Ecto neural progenitor cell (in vitro differentiated cells): Measurements from ENCODE around the gene MVK.
A peak's percentile ranks its signal among the peaks of the same experiment; 100 is the strongest.

Experiments
- DNase-seq: peaks from one replicate; pipeline ENCODE4 v3.0.0-alpha.2; 2018; ENCODE audit warnings: low spot score

MVK gene

DNA sequence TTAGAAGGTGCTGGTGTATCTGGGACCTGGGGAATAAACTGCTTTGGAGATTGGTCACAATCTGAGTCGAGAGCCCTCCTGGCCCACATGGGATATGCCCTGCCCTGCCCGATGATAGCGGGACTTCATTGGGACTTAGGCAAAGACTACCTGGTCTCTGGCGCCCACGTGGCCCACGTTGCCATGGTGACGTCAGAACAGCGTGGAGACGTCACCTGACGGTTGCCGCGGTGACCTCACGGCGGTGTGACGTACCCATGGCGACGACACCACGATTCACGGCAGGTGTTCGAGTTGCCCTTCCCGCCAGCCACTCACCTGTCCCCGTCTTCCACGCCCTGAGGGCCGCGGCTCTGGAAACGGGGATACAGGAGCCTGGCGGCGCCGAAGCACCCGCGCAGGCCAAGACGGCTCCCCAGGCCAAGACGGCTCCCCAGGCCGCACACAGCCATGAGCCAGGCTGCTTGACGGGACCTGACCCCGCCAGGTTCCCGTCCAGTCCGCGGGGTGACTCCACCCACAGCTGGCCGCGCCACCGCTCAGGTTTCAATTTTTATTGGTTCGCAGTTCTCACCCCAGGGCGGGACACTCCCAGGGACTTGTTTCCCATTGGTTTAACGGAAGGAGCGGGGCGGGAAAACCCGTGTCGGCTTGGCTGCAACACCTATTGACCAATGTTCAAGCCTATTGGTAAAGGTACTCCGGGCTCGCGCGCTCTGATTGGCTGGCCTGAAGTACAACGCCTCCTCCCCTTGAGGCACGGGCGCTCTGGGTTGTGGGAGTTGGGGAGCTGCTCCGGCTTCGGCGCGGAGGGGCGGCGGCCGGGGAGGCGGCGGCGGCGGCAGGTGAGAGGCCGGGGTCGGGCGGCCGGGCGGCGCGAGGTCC is at the start of gene MVK, which contains the start of gene MMAB:
Gene MVK (plus strand): TSS at position 766 of the 885 bp plus-strand sequence. CDS start 1,029 bp downstream, outside the sequence.
Gene MMAB (minus strand): TSS at position 476 of the 885 bp plus-strand sequence. CDS start 24 bp downstream, at position 452.
- peak; percentile 100 for DNase-seq

DNA sequence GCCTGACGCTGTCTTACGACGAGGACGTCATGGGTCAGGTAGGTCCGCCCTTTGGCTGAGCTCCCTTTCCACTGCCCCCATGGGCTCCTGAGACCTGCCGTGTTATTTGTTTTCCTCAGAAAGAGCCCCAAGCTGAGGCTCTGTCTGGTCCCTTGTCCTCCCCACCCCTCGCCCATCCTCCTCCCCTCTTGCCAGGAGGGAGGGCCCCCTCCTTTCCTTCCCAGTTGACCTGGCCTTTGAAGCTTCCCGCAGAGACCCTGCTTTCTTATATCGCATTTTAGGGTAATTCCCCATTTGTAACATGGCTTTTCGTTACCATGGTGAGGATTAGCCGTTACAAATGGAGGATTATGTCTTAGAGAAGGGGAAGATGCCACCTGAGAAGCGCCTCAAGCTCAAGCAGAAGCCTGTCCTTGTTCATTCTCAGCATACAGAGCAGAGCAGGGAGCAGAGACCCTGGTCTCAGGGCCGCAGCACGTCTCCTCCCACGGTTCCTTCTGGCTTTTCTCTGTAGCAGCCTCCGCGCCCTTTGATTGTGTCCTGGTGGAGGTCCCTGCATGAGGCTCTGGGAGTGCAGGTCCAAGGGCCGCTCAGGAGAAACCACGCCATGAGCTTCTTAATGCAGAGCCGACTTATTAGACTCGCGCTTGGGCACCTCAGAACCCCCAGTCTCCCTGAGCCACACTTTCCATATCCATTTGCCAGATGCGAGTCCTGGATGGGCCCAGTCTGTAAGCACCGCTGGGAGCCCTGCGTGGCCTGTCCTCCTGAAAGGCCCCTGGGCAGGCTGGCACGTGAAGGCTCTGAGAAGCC is 48.9 kb upstream of the MVK start:
- peak; percentile 89 for DNase-seq

DNA sequence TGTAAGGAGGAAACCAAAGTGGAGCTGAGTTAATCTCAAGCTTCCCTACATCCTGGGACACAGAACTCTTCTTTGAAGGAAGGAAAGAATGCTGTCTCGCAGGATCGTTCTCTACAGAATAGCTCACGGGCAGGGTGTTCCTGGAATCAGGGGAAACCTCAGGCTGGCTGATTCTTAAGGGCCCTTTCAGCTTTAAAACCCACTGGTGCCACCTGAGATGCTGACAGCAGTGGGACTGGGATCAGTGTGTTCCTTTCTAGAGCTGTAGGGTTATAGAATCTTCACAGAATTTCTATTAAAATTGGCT is 48.4 kb upstream of the MVK start:
- no peak for DNase-seq

DNA sequence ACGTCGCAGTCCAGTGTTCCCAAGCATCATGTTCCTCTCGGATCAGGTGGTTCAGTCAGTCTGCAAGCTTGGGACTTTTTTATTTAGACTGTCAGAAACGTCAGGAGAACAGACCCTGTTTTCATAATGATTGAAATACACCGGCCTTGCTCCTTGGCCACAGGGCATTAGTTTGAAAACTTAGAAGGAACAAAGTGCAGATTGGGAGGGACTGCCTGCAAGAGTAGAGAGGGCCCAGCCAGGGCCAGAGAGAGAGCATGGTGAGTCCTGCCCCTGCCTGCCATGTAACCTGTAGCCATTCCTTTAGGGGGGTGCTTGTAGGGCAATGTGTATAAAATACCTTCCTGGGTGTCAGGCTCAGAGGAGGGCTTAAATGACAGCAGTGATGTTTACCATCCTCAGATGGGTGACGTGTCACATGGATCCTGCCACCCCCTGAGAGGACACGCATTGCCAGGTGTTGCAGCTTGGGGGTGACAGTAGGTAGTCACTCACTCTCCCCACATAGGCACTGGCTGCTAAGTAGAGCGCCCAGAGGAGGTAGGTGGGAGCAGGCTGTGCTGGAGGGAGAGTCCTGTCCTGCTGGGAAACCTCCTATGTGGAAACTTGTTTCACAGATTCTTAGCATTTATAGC is 46.0 kb upstream of the MVK start:
- DNase-seq: no peak

- DNase-seq: no peak
Observed at GRCh38 chr12:109529691-109530640, 43.6 kb upstream of the MVK start.

- no peak for DNase-seq
Observed at GRCh38 chr12:109531411-109531810, 42.2 kb upstream of the MVK start.

GRCh38 chr12:109532721-109533486 is 40.7 kb upstream of the MVK start:
- no peak for DNase-seq

DNA sequence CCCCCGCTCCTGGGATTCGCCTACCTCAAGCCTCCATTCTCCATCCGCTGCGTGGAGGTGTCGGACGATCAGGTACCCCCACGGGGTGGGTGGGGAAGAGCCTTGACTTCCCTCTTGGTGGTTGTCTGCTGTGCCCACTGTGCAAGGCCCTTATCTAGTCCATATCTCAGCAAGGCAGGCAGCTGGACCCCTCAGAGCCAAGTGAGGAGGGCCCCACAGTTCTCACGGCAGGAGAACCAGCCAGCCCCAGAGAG is 40.2 kb upstream of the MVK start:
- no peak for DNase-seq

DNA sequence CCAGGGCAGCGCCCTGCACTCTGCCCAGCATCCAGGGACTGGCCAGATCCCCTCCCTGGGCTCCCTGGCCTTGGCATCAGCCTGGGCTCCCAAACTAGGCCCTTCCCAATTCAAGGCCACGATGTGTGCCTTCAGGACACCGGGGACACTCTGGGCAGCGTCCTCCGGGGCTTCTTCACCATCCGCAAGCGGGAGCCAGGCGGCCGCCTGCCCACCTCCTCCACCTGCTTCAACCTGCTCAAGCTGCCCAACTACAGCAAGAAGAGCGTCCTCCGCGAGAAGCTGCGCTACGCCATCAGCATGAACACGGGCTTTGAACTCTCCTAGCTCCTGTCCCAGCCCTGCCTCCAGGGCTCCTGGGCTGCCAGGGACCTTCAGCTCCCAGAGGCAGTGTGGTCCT is 39.1 kb upstream of the MVK start:
- DNase-seq: no peak

DNA sequence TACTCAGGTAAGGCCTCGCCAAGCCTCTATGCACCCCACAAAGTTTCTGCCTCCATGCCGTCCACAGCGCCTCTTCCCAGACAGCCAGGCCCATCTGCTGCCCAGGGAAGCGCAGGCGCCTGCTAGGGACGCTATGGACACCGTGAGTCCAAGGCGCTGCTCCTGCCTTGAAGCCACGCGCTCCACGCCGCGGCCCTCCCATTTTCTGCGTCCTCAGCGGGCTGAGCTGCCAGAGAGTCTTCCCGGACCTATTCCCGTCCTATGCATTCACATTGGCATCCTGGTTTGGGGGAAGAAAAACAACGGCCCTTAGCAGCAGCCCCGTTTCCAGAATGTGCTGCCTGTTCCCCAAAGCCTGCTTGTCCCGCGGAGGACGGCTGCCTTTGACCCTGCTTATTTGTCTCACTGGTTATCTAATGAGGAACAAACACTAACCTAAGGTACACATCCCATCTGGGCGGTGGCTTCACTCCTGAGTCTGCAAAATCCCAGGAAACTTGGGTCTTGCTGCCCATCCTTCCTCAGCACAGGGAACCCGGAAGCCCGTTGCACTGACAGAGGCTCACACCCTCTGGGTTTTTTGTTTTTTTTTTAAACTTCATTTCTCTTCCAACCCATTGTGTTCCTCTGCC is 38.2 kb upstream of the MVK start:
- no peak for DNase-seq

GRCh38 chr12:109535863-109536250 is 37.7 kb upstream of the MVK start:
- DNase-seq: no peak

GRCh38 chr12:109537136-109537535 is 36.5 kb upstream of the MVK start:
- DNase-seq: no peak

- DNase-seq: no peak
Observed at GRCh38 chr12:109538191-109538863, 35.3 kb upstream of the MVK start.

- DNase-seq: no peak
Observed at GRCh38 chr12:109539508-109539907, 34.1 kb upstream of the MVK start.

DNA sequence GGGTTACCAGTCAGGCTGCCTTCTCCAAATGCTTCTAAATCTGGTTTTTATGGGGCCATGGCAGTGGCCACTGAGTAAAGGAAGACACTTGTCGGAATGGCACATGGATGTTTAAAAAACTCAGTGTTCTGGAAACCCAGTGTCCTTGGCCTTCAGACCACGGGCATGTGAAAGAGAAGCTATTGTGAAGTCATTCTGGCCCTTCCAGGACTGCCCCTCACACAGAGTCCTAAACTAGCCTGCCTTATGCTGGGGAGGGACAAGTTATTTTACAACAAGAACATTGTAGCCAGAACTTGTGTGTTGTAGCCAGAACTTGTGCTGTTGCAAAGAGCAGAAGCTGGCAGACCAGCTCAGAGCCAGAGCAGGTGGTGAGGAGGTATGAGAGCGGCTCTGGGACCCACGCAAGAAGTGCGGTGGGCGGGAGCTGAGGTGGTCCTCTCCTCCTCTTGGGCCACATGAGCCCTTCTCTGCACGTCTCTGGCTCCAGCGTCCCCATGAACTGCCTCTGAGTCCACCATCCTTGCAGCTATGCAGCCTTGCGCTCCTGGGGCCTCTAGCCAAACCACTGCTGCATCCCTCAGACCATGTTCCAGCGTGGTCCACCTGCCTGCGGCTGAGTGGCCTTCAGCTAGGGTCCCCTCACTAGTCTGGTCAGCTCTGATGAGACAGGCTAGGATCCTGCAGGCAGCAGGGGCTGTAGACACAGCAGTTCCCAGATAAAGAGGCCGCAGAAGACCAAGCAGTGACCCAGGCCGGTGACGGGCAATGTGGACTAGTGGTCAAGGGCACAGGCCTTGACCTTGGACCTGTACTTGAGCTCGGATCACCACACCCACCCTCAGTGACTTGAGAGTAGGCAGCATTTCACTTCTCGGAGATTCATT is 32.8 kb upstream of the MVK start:
- no peak for DNase-seq

- no peak for DNase-seq
Observed at GRCh38 chr12:109541413-109541726, 32.2 kb upstream of the MVK start.

GRCh38 chr12:109542014-109542413 is 31.6 kb upstream of the MVK start:
- DNase-seq: no peak

- no peak for DNase-seq
Observed at GRCh38 chr12:109542876-109543275, 30.7 kb upstream of the MVK start.

GRCh38 chr12:109544955-109545531 is 28.6 kb upstream of the MVK start:
- no peak for DNase-seq
